DND-41 (cell line): Measurements from ENCODE around the gene CALHM6.

Experiments used
- EZH2 ChIP-seq: IDR thresholded peaks from 3 replicates; pipeline ENCODE4 v1.6.1; 2012; ENCODE audit warnings: borderline replicate concordance, low read depth, mild to moderate bottlenecking, moderate library complexity, low read length, inconsistent platforms; ENCODE audit not compliant: severe bottlenecking
- TF ChIP-seq, protein P1 (sequence below): IDR thresholded peaks from 2 replicates; pipeline ENCODE4 v1.5.1; 2012; ENCODE audit warnings: borderline replicate concordance, low read length, moderate library complexity, mild to moderate bottlenecking; ENCODE audit not compliant: poor library complexity, severe bottlenecking; ENCODE audit errors: extremely low read depth

DNA sequence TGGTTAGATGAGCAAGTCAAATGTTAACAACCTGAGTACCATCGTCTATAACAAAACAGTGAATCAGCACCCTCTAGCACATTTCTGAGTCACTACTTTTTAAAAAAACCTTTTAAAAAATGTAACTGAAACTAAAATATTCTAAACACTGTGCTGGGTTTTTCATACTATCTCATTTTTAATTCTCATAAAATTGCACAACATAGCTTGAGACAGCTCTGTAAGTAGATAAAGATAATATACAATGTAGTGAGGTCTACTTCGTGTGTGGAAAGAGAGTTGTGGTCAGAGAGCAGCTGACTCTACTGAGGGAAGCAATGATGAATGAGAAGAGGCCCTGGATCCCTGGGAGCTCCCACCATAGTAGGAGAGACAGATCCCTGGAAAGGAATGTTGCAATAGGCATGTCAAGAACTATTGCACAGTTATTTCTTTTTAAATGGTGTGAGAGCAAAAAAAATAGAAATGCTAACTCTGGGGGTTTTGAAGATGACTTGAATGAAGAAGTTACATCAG, 13.6 kb upstream of the CALHM6 start:
- TF ChIP-seq, protein P1, sequence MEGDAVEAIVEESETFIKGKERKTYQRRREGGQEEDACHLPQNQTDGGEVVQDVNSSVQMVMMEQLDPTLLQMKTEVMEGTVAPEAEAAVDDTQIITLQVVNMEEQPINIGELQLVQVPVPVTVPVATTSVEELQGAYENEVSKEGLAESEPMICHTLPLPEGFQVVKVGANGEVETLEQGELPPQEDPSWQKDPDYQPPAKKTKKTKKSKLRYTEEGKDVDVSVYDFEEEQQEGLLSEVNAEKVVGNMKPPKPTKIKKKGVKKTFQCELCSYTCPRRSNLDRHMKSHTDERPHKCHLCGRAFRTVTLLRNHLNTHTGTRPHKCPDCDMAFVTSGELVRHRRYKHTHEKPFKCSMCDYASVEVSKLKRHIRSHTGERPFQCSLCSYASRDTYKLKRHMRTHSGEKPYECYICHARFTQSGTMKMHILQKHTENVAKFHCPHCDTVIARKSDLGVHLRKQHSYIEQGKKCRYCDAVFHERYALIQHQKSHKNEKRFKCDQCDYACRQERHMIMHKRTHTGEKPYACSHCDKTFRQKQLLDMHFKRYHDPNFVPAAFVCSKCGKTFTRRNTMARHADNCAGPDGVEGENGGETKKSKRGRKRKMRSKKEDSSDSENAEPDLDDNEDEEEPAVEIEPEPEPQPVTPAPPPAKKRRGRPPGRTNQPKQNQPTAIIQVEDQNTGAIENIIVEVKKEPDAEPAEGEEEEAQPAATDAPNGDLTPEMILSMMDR: no peak
- no peak for TF ChIP-seq EZH2
